B cell (primary cell): ENCODE measurements around the gene NPEPPS.

ENCODE experiments used
- EZH2 ChIP-seq: IDR thresholded peaks from 2 replicates; pipeline ENCODE4 v1.6.1; 2012; ENCODE audit warnings: borderline replicate concordance, low read depth, mild to moderate bottlenecking, moderate library complexity, low read length; ENCODE audit not compliant: insufficient read depth, poor library complexity, severe bottlenecking
- TF ChIP-seq, protein P1 (sequence below): fragments of 200-600 bp; IDR thresholded peaks from one replicate; pipeline ENCODE4 v1.8.0; 2022; ENCODE audit warnings: antibody characterized with exemption, mild to moderate bottlenecking

DNA sequence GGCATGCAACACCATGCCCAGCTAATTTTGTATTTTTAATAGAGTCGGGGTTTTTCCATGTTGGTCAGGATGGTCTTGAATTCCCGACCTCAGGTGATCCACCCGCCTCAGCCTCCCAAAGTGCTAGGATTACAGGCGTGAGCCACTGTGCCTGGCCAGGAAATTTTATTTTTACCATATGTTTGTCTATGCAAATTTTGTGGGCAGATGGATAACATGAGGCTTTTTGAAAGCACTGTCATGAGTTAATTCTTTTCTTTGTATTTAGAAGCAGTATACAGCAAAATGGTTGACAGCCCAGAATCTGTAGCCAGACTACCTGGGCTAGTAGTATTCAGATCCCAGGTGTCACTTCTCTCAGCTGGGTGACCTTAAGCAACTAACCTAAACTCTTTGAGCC lies 110.3 kb downstream of the NPEPPS start:
- TF ChIP-seq, protein P1, sequence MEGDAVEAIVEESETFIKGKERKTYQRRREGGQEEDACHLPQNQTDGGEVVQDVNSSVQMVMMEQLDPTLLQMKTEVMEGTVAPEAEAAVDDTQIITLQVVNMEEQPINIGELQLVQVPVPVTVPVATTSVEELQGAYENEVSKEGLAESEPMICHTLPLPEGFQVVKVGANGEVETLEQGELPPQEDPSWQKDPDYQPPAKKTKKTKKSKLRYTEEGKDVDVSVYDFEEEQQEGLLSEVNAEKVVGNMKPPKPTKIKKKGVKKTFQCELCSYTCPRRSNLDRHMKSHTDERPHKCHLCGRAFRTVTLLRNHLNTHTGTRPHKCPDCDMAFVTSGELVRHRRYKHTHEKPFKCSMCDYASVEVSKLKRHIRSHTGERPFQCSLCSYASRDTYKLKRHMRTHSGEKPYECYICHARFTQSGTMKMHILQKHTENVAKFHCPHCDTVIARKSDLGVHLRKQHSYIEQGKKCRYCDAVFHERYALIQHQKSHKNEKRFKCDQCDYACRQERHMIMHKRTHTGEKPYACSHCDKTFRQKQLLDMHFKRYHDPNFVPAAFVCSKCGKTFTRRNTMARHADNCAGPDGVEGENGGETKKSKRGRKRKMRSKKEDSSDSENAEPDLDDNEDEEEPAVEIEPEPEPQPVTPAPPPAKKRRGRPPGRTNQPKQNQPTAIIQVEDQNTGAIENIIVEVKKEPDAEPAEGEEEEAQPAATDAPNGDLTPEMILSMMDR = no peak
- TF ChIP-seq EZH2 = no peak
